MM.1S (cell line): ENCODE measurements around the gene ARVCF.

Experiments used
- CTCF ChIP-seq: fragments of 300-600 bp; sonication (generic); IDR thresholded peaks from 2 replicates; pipeline ENCODE4 v1.5.1; 2016; ENCODE audit warnings: antibody characterized with exemption, low read length, mixed read lengths
- EZH2 ChIP-seq: fragments of 300-600 bp; sonication (generic); optimal IDR thresholded peaks from 2 replicates; pipeline ENCODE3; 2017; ENCODE audit warnings: low read depth, mild to moderate bottlenecking, antibody characterized with exemption, low read length, mixed read lengths
- EZH2phosphoT487 ChIP-seq: fragments of 300-600 bp; sonication (generic); IDR thresholded peaks from 2 replicates; pipeline ENCODE4 v1.6.1; 2018; ENCODE audit warnings: antibody characterized with exemption, low read length

- TF ChIP-seq EZH2: no peak
- no peak for TF ChIP-seq CTCF
- no peak for TF ChIP-seq EZH2phosphoT487
Observed at GRCh38 chr22:19993926-19994325, 22.7 kb downstream of the ARVCF start.
